ENCODE data around the gene HSP90AB1. TPM values are rescaled to one million over a fixed set of nuclear protein-coding genes. Genes with fewer than 3 reads are reported as not detected.

HSP90AB1 gene
- polyA plus RNA-seq, 3 donors: 119 to 242 (median 145) TPM

- 58% methylated on average over 3 of the region's 3 CpGs for WGBS (ENCODE audit: insufficient coverage)
- no peak overlapping the region for H2AFZ ChIP-seq (ENCODE audit: insufficient read depth, low read depth, low read length, poor library complexity, severe bottlenecking)
- peaks cover 40% of the 10 kb centered on the region for H4K20me1 ChIP-seq (ENCODE audit: insufficient read depth, low read length)
- DNase-seq: no peak
- intact Hi-C loops (cut with micrococcal nuclease): loop anchor here (5.0 to 10.0 kb wide), 3 partner anchors 46 to 472 kb away; partner anchors contain the start of genes AARS2 (in 2 of the 2) and CDC5L (in 1 of the 2)
- peaks cover 40% of the 10 kb centered on the region for H3K79me2 ChIP-seq (ENCODE audit: insufficient read depth, low read length)
- H3K4me2 ChIP-seq (replicated peaks; ENCODE audit: extremely low read depth, low read length, poor library complexity, severe bottlenecking): no peak overlapping the region
- Mint-ChIP-seq H3K4me3 (peak overlapping the region; percentile 3 to 39), H3K4me1 (peaks cover 55% of the 10 kb centered on the region), H3K36me3 (peaks cover 20 to 26% of the 10 kb centered on the region in 2 donors), H3K27ac (peak overlapping the region; percentile 82 to 100 (median 88)), H3K9me3 (peaks cover 0 to 10% (median 5%) of the 10 kb centered on the region in 7 donors), H3K27me3 (ENCODE audit: low read depth in 3 of 3) (peaks cover 24 to 33% (median 30%) of the 10 kb centered on the region in 3 donors)
- no peak for TF ChIP-seq CTCF (IDR thresholded peaks at IDR 0.05)
- H3K27ac ChIP-seq (ENCODE audit: low read depth in 1 of 2, low read length in 2 of 2): peak overlapping the region; percentile 54 to 55
- peaks cover 0 to 3% of the 10 kb centered on the region in 2 donors for H3K9me3 ChIP-seq (replicated peaks in 1 of 2; ENCODE audit: control insufficient read depth in 1 of 2, insufficient read depth in 1 of 2, low read length in 2 of 2)
- peaks cover 44 to 52% of the 10 kb centered on the region in 2 donors for H3K4me1 ChIP-seq (ENCODE audit: control insufficient read depth in 1 of 2, insufficient read depth in 2 of 2, low read length in 2 of 2)
- no peak overlapping the region for H3K9ac ChIP-seq (ENCODE audit: insufficient read depth, low read length, poor library complexity, severe bottlenecking)
- H3K27me3 ChIP-seq (ENCODE audit: control insufficient read depth in 2 of 2, insufficient read depth in 2 of 2, low read length in 2 of 2): peaks cover 20 to 28% of the 10 kb centered on the region in 2 donors
- H3K36me3 ChIP-seq (replicated peaks in 1 of 2; ENCODE audit: control insufficient read depth in 1 of 2, insufficient read depth in 2 of 2, low read length in 2 of 2): peaks cover 12 to 13% of the 10 kb centered on the region in 2 donors
- H3K4me3 ChIP-seq (replicated peaks in 1 of 3; ENCODE audit: low read depth in 2 of 3, low read length in 3 of 3): no peak overlapping the region
These were observed 19.4 kb downstream of the HSP90AB1 start for GRCh38 chr6:44266347-44266746.

GRCh38 chr6:44267252-44267651, 20.4 kb downstream of the HSP90AB1 start:
- Mint-ChIP-seq H3K27ac (peak overlapping the region in 5 of 7 donors; percentile 34 to 63 (median 42)), H3K9me3 (peaks cover 0 to 16% (median 7%) of the 10 kb centered on the region in 7 donors), H3K4me1 (peaks cover 46% of the 10 kb centered on the region), H3K4me3 (no peak overlapping the region), H3K36me3 (peaks cover 12 to 17% of the 10 kb centered on the region in 2 donors), H3K27me3 (ENCODE audit: low read depth in 3 of 3) (peaks cover 33 to 42% (median 40%) of the 10 kb centered on the region in 3 donors)
- Histone ChIP-seq H2AFZ (ENCODE audit: insufficient read depth, low read depth, low read length, poor library complexity, severe bottlenecking) (no peak overlapping the region), H3K27me3 (ENCODE audit: control insufficient read depth in 2 of 2, insufficient read depth in 2 of 2, low read length in 2 of 2) (peaks cover 29 to 37% of the 10 kb centered on the region in 2 donors), H3K4me3 (replicated peaks in 1 of 3; ENCODE audit: low read depth in 2 of 3, low read length in 3 of 3) (no peak overlapping the region), H3K36me3 (replicated peaks in 1 of 2; ENCODE audit: control insufficient read depth in 1 of 2, insufficient read depth in 2 of 2, low read length in 2 of 2) (peaks cover 3 to 4% of the 10 kb centered on the region in 2 donors), H3K4me1 (ENCODE audit: control insufficient read depth in 1 of 2, insufficient read depth in 2 of 2, low read length in 2 of 2) (peaks cover 35 to 43% of the 10 kb centered on the region in 2 donors), H3K9ac (ENCODE audit: insufficient read depth, low read length, poor library complexity, severe bottlenecking) (no peak overlapping the region), H3K4me2 (replicated peaks; ENCODE audit: extremely low read depth, low read length, poor library complexity, severe bottlenecking) (no peak overlapping the region), H3K9me3 (replicated peaks in 1 of 2; ENCODE audit: control insufficient read depth in 1 of 2, insufficient read depth in 1 of 2, low read length in 2 of 2) (peaks cover 0 to 12% of the 10 kb centered on the region in 2 donors), H3K27ac (ENCODE audit: low read depth in 1 of 2, low read length in 2 of 2) (no peak overlapping the region), H3K79me2 (ENCODE audit: insufficient read depth, low read length) (peaks cover 31% of the 10 kb centered on the region), H4K20me1 (ENCODE audit: insufficient read depth, low read length) (peaks cover 31% of the 10 kb centered on the region)
- intact Hi-C loops (cut with micrococcal nuclease): loop anchor here (5.0 to 10.0 kb wide), 3 partner anchors 45 to 472 kb away; partner anchors contain the start of genes AARS2 (in 2 of the 2) and CDC5L (in 1 of the 2)
- 71% methylated on average over 3 of the region's 10 CpGs for WGBS (ENCODE audit: insufficient coverage)
- DNase-seq: no peak
- no peak for TF ChIP-seq CTCF (IDR thresholded peaks at IDR 0.05)

Measured in CD14-positive monocyte (primary cell).